Neural cell (in vitro differentiated cells): ENCODE results near the gene SCARB2. TPM values are rescaled to one million over a fixed set of nuclear protein-coding genes. Genes with fewer than 3 reads are reported as not detected.

ENCODE experiments used
- H2AFZ ChIP-seq: fragments of 200-600, 300-800 bp; sonication (generic), shearing (Covaris generic); 2 replicates; pipeline ENCODE4 v1.6.0; 2014; ENCODE audit warnings: low read depth, mild to moderate bottlenecking, antibody characterized with exemption, low read length, moderate library complexity
- H3F3A ChIP-seq: fragments of 200-600 bp; shearing (Covaris generic); 2 replicates; pipeline ENCODE4 v1.6.1; 2016; ENCODE audit warnings: mild to moderate bottlenecking, moderate library complexity, mixed read lengths, antibody characterized with exemption, low read length; ENCODE audit not compliant: insufficient read depth, poor library complexity, severe bottlenecking
- H3K27ac ChIP-seq: fragments of 200-600, 300-800 bp; sonication (generic), shearing (Covaris generic); 2 replicates; pipeline ENCODE4 v1.5.1; 2014; ENCODE audit warnings: mild to moderate bottlenecking, low read length, moderate library complexity
- H3K27me3 ChIP-seq: fragments of 300-800, 200-600 bp; sonication (generic), shearing (Covaris generic); 2 replicates; pipeline ENCODE4 v1.6.0; 2014; ENCODE audit warnings: mild to moderate bottlenecking, low read depth, low read length, moderate library complexity; ENCODE audit not compliant: insufficient read depth
- H3K36me3 ChIP-seq: fragments of 300-800, 200-600 bp; sonication (generic), shearing (Covaris generic); 2 replicates; pipeline ENCODE4 v1.5.1; 2014; ENCODE audit warnings: mild to moderate bottlenecking, antibody characterized with exemption, low read length, moderate library complexity; ENCODE audit not compliant: insufficient read depth
- H3K4me2 ChIP-seq: fragments of 300-800, 200-600 bp; sonication (generic), shearing (Covaris generic); 2 replicates; pipeline ENCODE4 v1.6.0; 2014; ENCODE audit warnings: mild to moderate bottlenecking, low read length
- H3K4me3 ChIP-seq: fragments of 300-800, 200-600 bp; sonication (generic), shearing (Covaris generic); 2 replicates; pipeline ENCODE4 v1.5.1; 2014; ENCODE audit warnings: mild to moderate bottlenecking, low read length, moderate library complexity
- H3K79me2 ChIP-seq: fragments of 200-600 bp; shearing (Covaris generic); replicated peaks from 2 replicates; pipeline ENCODE4 v1.6.0; 2014; ENCODE audit warnings: mild to moderate bottlenecking, low read length, moderate library complexity; ENCODE audit not compliant: insufficient read depth
- H3K9ac ChIP-seq: fragments of 300-800, 200-600 bp; sonication (generic), shearing (Covaris generic); 2 replicates; pipeline ENCODE4 v1.6.1; 2016; ENCODE audit warnings: mild to moderate bottlenecking, low read length, mixed read lengths
- H3K9me2 ChIP-seq: fragments of 200-600 bp; shearing (Covaris generic); 2 replicates; pipeline ENCODE4 v1.6.1; 2016; ENCODE audit warnings: mild to moderate bottlenecking, low read length, mixed read lengths; ENCODE audit not compliant: insufficient read depth
- H3K9me3 ChIP-seq: fragments of 200-600, 300-800 bp; sonication (generic), shearing (Covaris generic); 2 replicates; pipeline ENCODE4 v1.6.1; 2016; ENCODE audit warnings: mild to moderate bottlenecking, mixed run types, low read length, moderate library complexity, mixed read lengths
- H4K20me1 ChIP-seq: fragments of 200-600 bp; shearing (Covaris generic); 2 replicates; pipeline ENCODE4 v1.6.1; 2016; ENCODE audit warnings: mild to moderate bottlenecking, mixed run types; ENCODE audit not compliant: insufficient read depth
- CTCF ChIP-seq: fragments of 450-650 bp; IDR thresholded peaks from 2 replicates; pipeline ENCODE4 v1.5.1; 2014; ENCODE audit warnings: antibody characterized with exemption, mild to moderate bottlenecking, moderate library complexity; ENCODE audit not compliant: poor library complexity, severe bottlenecking
- EP300 ChIP-seq: fragments of 450-650 bp; conservative IDR thresholded peaks from 2 replicates; pipeline ENCODE4 v1.6.1; 2014; ENCODE audit warnings: antibody characterized with exemption, mild to moderate bottlenecking, moderate library complexity; ENCODE audit not compliant: poor library complexity, severe bottlenecking
- EZH2 ChIP-seq: fragments of 200-600, 300-800 bp; shearing (Covaris generic), sonication (generic); IDR thresholded peaks from 2 replicates; pipeline ENCODE4 v1.6.1; 2014; ENCODE audit warnings: antibody characterized with exemption, low read length, borderline replicate concordance, mild to moderate bottlenecking; ENCODE audit not compliant: insufficient read depth, poor library complexity, severe bottlenecking
- MXI1 ChIP-seq: fragments of 450-650 bp; conservative IDR thresholded peaks from 2 replicates; pipeline ENCODE4 v1.6.1; 2014; ENCODE audit warnings: antibody characterized with exemption, mild to moderate bottlenecking; ENCODE audit not compliant: poor library complexity, severe bottlenecking
- POLR2AphosphoS5 ChIP-seq: IDR thresholded peaks from 2 replicates; pipeline ENCODE4 v1.6.1; 2012
- RAD21 ChIP-seq: fragments of 450-650 bp; conservative IDR thresholded peaks from 2 replicates; pipeline ENCODE4 v1.6.1; 2014; ENCODE audit warnings: antibody characterized with exemption, mild to moderate bottlenecking, moderate library complexity
- REST ChIP-seq: IDR thresholded peaks from 2 replicates; pipeline ENCODE4 v1.6.1; 2012; ENCODE audit warnings: borderline replicate concordance
- SMC3 ChIP-seq: fragments of 450-650 bp; conservative IDR thresholded peaks from 2 replicates; pipeline ENCODE4 v1.6.1; 2014; ENCODE audit warnings: antibody characterized with exemption, mild to moderate bottlenecking, moderate library complexity; ENCODE audit not compliant: poor library complexity
- TAF1 ChIP-seq: IDR thresholded peaks from 2 replicates; pipeline ENCODE4 v1.6.1; 2012; ENCODE audit warnings: low read depth
- polyA plus RNA-seq: library from polyadenylated mRNA; depleted of rRNA; stranded (reverse); fragments of >200 nt; gene quantifications from 2 replicates; pipeline ENCODE4 v1.2.3, GENCODE V29; 2014

Gene SCARB2
- polyA plus RNA-seq, 1 donor from 2014 or later, result 256 TPM

DNA sequence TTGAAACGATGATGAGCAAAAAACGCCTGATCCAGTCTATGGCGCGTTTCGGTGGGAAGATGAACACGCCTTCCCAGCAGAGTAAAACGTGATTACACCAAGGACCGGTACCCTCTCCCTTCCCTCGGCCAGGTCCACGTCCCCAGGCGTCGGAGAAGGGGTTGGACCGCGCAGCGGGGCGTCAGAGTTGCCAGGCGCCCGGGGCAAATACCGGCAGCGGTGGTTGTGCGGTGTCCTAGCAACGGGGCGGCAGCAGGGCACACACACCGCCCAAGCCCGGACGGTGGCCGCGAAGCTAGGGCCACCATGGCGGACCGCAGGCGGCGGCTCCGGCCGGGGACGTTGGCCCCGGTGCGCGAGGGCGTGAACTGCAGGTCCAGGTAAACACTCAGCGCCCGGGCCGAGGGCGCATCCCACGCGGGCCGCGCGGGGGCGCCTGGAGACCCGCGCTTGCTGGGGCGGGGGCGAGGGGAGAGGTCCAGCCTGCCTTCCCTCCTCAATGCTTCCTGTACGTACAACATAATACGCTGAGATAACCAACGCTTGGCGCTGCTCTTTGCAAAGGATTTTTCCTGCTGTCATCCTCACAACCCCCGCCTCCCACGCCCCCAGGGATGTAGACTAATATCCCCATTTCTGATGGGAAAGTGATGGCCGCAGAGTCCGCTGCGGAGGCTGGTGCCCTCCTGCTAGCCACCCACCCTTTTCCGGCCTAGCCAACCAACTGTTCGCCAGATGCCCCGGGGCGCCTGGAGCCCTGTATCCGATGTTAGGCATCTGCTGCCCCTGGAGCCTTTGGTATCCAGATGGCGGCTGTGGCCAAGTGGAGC lies 38.0 kb upstream of the SCARB2 start, which contains the start of gene FAM47E:
Gene FAM47E (plus strand): TSS at position 281 of the 830 bp plus-strand sequence. CDS start 26 bp downstream, at position 307.
- H3K36me3 ChIP-seq, result no peaks in the 10 kb centered on the region
- H2AFZ ChIP-seq, result peak within 1 kb of the TSS; percentile 53
- peak; percentile 51 for TF ChIP-seq MXI1
- no peak for TF ChIP-seq TAF1
- TF ChIP-seq REST, result peak; percentile 20
- peak; percentile 53 for TF ChIP-seq POLR2AphosphoS5
- peak; percentile 32 for TF ChIP-seq RAD21
- TF ChIP-seq SMC3, result peak; percentile 57
- peak; percentile 71 for TF ChIP-seq CTCF
- peak; percentile 64 for TF ChIP-seq EP300
- no peak for TF ChIP-seq EZH2
- no peaks in the 10 kb centered on the region for H3K79me2 ChIP-seq
- no peaks in the 10 kb centered on the region for H3K9me2 ChIP-seq
- H3K9ac ChIP-seq, result peak within 1 kb of the TSS; percentile 57
- H3F3A ChIP-seq, result no peaks in the 10 kb centered on the region
- H3K27me3 ChIP-seq, result no peaks in the 10 kb centered on the region
- H3K4me2 ChIP-seq, result no peak within 1 kb of the TSS
- H3K4me3 ChIP-seq, result peak within 1 kb of the TSS; percentile 73
- no peaks in the 10 kb centered on the region for H3K9me3 ChIP-seq
- H3K27ac ChIP-seq, result peak within 1 kb of the TSS; percentile 40
- no peaks in the 10 kb centered on the region for H4K20me1 ChIP-seq

GRCh38 chr4:76250962-76251361 lies 37.3 kb upstream of the SCARB2 start:
- Histone ChIP-seq H3F3A (no peaks in the 10 kb centered on the region), H2AFZ (peak overlapping the region; percentile 53), H3K9ac (peak overlapping the region; percentile 57), H3K9me3 (no peaks in the 10 kb centered on the region), H3K36me3 (no peaks in the 10 kb centered on the region), H3K27ac (peak overlapping the region; percentile 40), H3K4me2 (no peak overlapping the region), H3K9me2 (no peaks in the 10 kb centered on the region), H4K20me1 (no peaks in the 10 kb centered on the region), H3K79me2 (no peaks in the 10 kb centered on the region), H3K4me3 (peak overlapping the region; percentile 73), H3K27me3 (no peaks in the 10 kb centered on the region)
- TF ChIP-seq POLR2AphosphoS5 (no peak), RAD21 (no peak)
